22Rv1 (cell line): Measurements from ENCODE around the gene PCDHGC4.

Experiments
- H3K27ac ChIP-seq: fragments of 450-650 bp; 2 replicates; pipeline ENCODE4 v1.5.1; 2017
- ZFX ChIP-seq: fragments of 450-650 bp; IDR thresholded peaks from 2 replicates; pipeline ENCODE4 v1.6.1; 2017; ENCODE audit warnings: antibody characterized with exemption, borderline replicate concordance
- TF ChIP-seq, protein P1 (sequence below): fragments of 450-650 bp; IDR thresholded peaks from 2 replicates; pipeline ENCODE4 v1.5.1; 2017; ENCODE audit warnings: mild to moderate bottlenecking

Gene PCDHGC4

DNA sequence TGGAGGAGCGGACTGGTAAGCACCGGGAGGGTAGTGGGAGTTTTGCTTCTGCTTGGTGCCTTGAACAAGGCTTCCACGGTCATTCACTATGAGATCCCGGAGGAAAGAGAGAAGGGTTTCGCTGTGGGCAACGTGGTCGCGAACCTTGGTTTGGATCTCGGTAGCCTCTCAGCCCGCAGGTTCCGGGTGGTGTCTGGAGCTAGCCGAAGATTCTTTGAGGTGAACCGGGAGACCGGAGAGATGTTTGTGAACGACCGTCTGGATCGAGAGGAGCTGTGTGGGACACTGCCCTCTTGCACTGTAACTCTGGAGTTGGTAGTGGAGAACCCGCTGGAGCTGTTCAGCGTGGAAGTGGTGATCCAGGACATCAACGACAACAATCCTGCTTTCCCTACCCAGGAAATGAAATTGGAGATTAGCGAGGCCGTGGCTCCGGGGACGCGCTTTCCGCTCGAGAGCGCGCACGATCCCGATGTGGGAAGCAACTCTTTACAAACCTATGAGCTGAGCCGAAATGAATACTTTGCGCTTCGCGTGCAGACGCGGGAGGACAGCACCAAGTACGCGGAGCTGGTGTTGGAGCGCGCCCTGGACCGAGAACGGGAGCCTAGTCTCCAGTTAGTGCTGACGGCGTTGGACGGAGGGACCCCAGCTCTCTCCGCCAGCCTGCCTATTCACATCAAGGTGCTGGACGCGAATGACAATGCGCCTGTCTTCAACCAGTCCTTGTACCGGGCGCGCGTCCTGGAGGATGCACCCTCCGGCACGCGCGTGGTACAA lies 8.5 kb upstream of the PCDHGC4 start:
- TF ChIP-seq ZFX = no peak
- TF ChIP-seq, protein P1, sequence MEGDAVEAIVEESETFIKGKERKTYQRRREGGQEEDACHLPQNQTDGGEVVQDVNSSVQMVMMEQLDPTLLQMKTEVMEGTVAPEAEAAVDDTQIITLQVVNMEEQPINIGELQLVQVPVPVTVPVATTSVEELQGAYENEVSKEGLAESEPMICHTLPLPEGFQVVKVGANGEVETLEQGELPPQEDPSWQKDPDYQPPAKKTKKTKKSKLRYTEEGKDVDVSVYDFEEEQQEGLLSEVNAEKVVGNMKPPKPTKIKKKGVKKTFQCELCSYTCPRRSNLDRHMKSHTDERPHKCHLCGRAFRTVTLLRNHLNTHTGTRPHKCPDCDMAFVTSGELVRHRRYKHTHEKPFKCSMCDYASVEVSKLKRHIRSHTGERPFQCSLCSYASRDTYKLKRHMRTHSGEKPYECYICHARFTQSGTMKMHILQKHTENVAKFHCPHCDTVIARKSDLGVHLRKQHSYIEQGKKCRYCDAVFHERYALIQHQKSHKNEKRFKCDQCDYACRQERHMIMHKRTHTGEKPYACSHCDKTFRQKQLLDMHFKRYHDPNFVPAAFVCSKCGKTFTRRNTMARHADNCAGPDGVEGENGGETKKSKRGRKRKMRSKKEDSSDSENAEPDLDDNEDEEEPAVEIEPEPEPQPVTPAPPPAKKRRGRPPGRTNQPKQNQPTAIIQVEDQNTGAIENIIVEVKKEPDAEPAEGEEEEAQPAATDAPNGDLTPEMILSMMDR = no peak
- H3K27ac ChIP-seq = peak overlapping the region; percentile 68

DNA sequence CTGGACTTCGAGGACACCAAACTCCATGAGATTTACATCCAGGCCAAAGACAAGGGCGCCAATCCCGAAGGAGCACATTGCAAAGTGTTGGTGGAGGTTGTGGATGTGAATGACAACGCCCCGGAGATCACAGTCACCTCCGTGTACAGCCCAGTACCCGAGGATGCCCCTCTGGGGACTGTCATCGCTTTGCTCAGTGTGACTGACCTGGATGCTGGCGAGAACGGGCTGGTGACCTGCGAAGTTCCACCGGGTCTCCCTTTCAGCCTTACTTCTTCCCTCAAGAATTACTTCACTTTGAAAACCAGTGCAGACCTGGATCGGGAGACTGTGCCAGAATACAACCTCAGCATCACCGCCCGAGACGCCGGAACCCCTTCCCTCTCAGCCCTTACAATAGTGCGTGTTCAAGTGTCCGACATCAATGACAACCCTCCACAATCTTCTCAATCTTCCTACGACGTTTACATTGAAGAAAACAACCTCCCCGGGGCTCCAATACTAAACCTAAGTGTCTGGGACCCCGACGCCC lies 7.7 kb upstream of the PCDHGC4 start:
- H3K27ac ChIP-seq = no peak overlapping the region
- TF ChIP-seq ZFX = no peak
- TF ChIP-seq, protein P1 = no peak

DNA sequence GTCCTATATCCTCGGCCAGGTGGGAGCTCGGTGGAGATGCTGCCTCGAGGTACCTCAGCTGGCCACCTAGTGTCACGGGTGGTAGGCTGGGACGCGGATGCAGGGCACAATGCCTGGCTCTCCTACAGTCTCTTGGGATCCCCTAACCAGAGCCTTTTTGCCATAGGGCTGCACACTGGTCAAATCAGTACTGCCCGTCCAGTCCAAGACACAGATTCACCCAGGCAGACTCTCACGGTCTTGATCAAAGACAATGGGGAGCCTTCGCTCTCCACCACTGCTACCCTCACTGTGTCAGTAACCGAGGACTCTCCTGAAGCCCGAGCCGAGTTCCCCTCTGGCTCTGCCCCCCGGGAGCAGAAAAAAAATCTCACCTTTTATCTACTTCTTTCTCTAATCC lies 7.0 kb upstream of the PCDHGC4 start:
- no peak overlapping the region for H3K27ac ChIP-seq

DNA sequence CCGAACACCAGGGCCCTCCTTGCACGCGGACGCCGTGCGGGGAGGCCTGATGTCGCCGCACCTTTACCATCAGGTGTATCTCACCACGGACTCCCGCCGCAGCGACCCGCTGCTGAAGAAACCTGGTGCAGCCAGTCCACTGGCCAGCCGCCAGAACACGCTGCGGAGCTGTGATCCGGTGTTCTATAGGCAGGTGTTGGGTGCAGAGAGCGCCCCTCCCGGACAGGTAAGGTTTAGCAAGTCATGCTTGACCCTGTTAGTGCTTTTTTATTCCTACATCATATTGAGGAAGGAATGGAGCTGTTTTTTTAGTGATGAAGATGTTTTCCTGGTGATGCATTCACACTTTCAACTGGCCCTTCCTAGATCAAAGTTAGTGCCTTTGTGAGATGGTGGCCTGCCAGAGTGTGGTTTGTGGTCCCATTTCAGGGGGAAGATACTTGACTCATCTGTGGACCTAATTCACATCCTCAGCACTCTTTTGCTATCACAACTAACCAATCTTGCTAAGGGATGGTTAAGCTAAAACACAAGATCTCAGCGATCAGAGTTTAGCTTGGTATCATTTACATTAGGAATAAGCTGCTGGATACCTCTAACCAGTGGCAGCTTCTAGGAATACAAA lies 6.4 kb upstream of the PCDHGC4 start:
- TF ChIP-seq, protein P1 = no peak
- TF ChIP-seq ZFX = no peak
- H3K27ac ChIP-seq = no peak overlapping the region

More for the DNA sequence above, 7.0 kb upstream of the PCDHGC4 start:
- TF ChIP-seq, protein P1 = no peak
- TF ChIP-seq ZFX = no peak

DNA sequence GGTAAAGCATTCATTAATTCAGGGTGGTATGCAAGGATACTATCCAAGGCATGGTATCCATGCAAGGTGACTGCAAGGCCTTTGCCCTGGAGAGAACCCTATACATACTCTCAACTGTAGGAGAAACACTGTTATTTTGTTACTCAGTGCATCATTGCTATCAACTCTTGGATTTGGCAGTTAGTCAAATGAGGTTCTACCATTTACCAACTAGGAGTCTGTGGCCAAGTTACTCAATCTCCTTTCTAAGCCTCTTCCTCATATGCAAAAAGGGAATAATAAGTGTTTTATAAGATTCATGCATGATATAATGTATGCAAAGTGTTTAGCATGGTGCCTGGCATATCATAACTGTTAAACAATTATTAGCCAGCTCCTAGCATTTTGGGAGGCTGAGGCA lies 5.1 kb upstream of the PCDHGC4 start:
- TF ChIP-seq, protein P1 = no peak
- TF ChIP-seq ZFX = no peak
- H3K27ac ChIP-seq = no peak overlapping the region

DNA sequence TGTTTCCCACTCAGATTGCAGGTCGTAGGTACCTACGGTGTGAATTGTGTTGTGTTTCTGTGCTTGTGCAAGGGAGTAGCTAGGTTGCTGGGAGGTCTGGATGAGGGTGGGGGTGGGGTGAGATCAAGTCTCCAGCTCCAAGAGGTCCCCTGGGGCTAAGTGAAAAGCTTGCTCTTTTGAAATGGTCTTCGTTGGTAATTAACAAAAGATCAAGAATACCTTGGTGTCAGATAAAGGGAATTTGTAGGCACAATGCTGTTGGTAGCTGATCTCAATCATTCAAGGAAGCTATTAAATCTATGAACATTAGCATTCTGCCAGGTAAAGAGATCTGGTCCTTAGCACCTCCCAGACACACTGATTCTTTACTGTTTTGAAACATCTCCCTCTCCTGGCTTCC lies 928 bp upstream of the PCDHGC4 start:
- TF ChIP-seq, protein P1 = no peak
- no peak for TF ChIP-seq ZFX
- no peak overlapping the region for H3K27ac ChIP-seq

DNA sequence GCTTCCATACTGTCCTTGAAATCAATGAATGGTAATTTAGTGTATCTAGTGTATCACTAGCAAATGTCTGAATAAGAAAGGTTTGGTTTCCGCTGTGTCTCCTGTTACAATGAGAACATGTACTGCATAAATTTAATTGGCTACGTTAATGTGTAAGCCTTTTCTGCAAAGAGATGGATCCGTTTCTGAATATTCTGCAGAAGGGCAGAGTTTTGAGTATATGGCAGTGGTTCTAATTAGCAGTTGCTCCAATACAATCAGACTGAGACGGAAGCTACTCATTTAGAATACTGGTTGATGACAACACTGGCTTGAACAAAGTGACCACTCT lies 555 bp upstream of the PCDHGC4 start:
- no peak for TF ChIP-seq ZFX
- TF ChIP-seq, protein P1 = no peak
- 0 out of 2 replicates have a peak overlapping the region, but pooled peaks have one; percentile 10 for H3K27ac ChIP-seq
